Hepatocyte (in vitro differentiated cells): Measurements from ENCODE around the gene IL17RD.

Experiments used
- EZH2 ChIP-seq: fragments of 200-600 bp; sonication (generic); IDR thresholded peaks from 2 replicates; pipeline ENCODE4 v1.6.1; 2016; ENCODE audit warnings: antibody characterized with exemption, mild to moderate bottlenecking, borderline replicate concordance
- EZH2phosphoT487 ChIP-seq: fragments of 200-600 bp; sonication (generic); IDR thresholded peaks from one replicate; pipeline ENCODE4 v1.6.1; 2018; ENCODE audit warnings: antibody characterized with exemption, mild to moderate bottlenecking, low read depth, moderate library complexity; ENCODE audit not compliant: unreplicated experiment, severe bottlenecking
- TF ChIP-seq, protein P1 (sequence below): fragments of 200-600 bp; sonication (generic); IDR thresholded peaks from 2 replicates; pipeline ENCODE4 v1.5.1; 2016; ENCODE audit warnings: antibody characterized with exemption, mild to moderate bottlenecking; ENCODE audit not compliant: poor library complexity

DNA sequence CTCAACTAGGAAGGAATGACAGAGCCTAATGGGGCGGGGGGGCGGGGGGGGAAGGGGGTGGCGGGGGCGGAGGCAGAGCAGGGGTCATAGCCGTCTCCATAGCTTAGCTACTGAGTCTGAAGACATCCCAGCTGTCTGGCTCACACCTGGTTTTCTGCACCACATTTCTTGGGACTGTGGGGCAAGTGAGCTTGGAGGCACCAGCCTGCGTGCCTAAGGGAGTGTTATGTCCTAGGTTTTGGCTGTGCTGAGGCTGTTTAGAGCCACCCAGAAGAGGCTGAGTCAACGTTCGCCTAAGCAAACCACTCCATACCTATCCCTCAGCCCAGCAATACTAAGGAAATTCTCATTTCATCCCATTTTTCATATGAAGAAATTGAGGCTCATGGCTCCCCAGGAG is 1.4 kb downstream of the IL17RD start:
- TF ChIP-seq EZH2phosphoT487 (no peak), EZH2 (no peak)
- TF ChIP-seq, protein P1, sequence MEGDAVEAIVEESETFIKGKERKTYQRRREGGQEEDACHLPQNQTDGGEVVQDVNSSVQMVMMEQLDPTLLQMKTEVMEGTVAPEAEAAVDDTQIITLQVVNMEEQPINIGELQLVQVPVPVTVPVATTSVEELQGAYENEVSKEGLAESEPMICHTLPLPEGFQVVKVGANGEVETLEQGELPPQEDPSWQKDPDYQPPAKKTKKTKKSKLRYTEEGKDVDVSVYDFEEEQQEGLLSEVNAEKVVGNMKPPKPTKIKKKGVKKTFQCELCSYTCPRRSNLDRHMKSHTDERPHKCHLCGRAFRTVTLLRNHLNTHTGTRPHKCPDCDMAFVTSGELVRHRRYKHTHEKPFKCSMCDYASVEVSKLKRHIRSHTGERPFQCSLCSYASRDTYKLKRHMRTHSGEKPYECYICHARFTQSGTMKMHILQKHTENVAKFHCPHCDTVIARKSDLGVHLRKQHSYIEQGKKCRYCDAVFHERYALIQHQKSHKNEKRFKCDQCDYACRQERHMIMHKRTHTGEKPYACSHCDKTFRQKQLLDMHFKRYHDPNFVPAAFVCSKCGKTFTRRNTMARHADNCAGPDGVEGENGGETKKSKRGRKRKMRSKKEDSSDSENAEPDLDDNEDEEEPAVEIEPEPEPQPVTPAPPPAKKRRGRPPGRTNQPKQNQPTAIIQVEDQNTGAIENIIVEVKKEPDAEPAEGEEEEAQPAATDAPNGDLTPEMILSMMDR: no peak
